Chondrocyte (in vitro differentiated cells): ENCODE results near the gene SRP68. TPM values are rescaled to one million over a fixed set of nuclear protein-coding genes. Genes with fewer than 3 reads are reported as not detected.

Experiments used
- DNase-seq: peaks from one replicate; pipeline ENCODE4 v3.0.0; 2021; ENCODE audit warnings: mixed read lengths, low spot score
- H3K27ac Mint-ChIP-seq: one replicate; pipeline ENCODE4 v1.8.0; 2021; ENCODE audit warnings: mild to moderate bottlenecking, moderate library complexity, mixed read lengths; ENCODE audit not compliant: unreplicated experiment
- H3K27me3 Mint-ChIP-seq: 2 replicates; pipeline ENCODE4 v1.8.0; 2021; ENCODE audit warnings: low read depth, mixed read lengths
- H3K36me3 Mint-ChIP-seq: 2 replicates; pipeline ENCODE4 v1.8.0; 2021; ENCODE audit warnings: low read depth, mixed read lengths
- H3K4me1 Mint-ChIP-seq: 2 replicates; pipeline ENCODE4 v1.8.0; 2021; ENCODE audit warnings: low read depth, mild to moderate bottlenecking, mixed read lengths
- H3K4me3 Mint-ChIP-seq: one replicate; pipeline ENCODE4 v1.8.0; 2021; ENCODE audit warnings: mild to moderate bottlenecking, moderate library complexity, mixed read lengths; ENCODE audit not compliant: unreplicated experiment
- H3K9me3 Mint-ChIP-seq: 2 replicates; pipeline ENCODE4 v1.8.0; 2021; ENCODE audit warnings: low read depth, mixed read lengths
- CTCF ChIP-seq: fragments of 200-600 bp; sonication (generic); IDR thresholded peaks from 2 replicates; pipeline ENCODE4 v1.5.0; 2021; ENCODE audit warnings: antibody characterized with exemption, mild to moderate bottlenecking, moderate library complexity
- microRNA-seq: library from miRNA; unstranded; fragments of <30 nt; microRNA quantifications from one replicate; pipeline ENCODE4 v1.2.0, GENCODE V29; 2020; ENCODE audit warnings: borderline number of aligned reads
- total RNA-seq: library from RNA; stranded (reverse); gene quantifications from 3 replicates; pipeline ENCODE4 v1.2.1, GENCODE V29; 2021

Gene SRP68
- total RNA-seq, 1 donor from 2014 or later: 63.0 TPM

- TF ChIP-seq CTCF: no peak
- no peak overlapping the region for H3K4me3 Mint-ChIP-seq
- no peaks in the 10 kb centered on the region for H3K27me3 Mint-ChIP-seq
- H3K27ac Mint-ChIP-seq: no peak overlapping the region
- peak; percentile 37 for DNase-seq
- peaks cover 19% of the 10 kb centered on the region for H3K36me3 Mint-ChIP-seq
- no peaks in the 10 kb centered on the region for H3K9me3 Mint-ChIP-seq
- peaks cover 10% of the 10 kb centered on the region for H3K4me1 Mint-ChIP-seq
Measured at GRCh38 chr17:75995385-75995925, 76.9 kb downstream of the SRP68 start.

- Mint-ChIP-seq H3K9me3 (no peaks in the 10 kb centered on the region), H3K27ac (no peak overlapping the region), H3K36me3 (peaks cover 20% of the 10 kb centered on the region), H3K4me3 (no peak overlapping the region), H3K4me1 (peaks cover 10% of the 10 kb centered on the region), H3K27me3 (no peaks in the 10 kb centered on the region)
- peak; percentile 36 for DNase-seq
- TF ChIP-seq CTCF: no peak
Measured at GRCh38 chr17:75994802-75995370, 77.4 kb downstream of the SRP68 start.

GRCh38 chr17:75991396-75991795 lies 80.9 kb downstream of the SRP68 start:
- no peaks in the 10 kb centered on the region for H3K4me1 Mint-ChIP-seq
- TF ChIP-seq CTCF: no peak
- H3K4me3 Mint-ChIP-seq: no peak overlapping the region
- H3K27me3 Mint-ChIP-seq: no peaks in the 10 kb centered on the region
- no peaks in the 10 kb centered on the region for H3K9me3 Mint-ChIP-seq
- DNase-seq: peak; percentile 65
- peaks cover 18% of the 10 kb centered on the region for H3K36me3 Mint-ChIP-seq
- H3K27ac Mint-ChIP-seq: no peak overlapping the region

Small RNA genes lying within 50 kb of the gene (microRNA-seq; reads per million reads assigned to microRNA genes)
- 1.7 reads per million for gene MIR6868

Other genes starting within 250 kb of the SRP68 start
- gene UNC13D, start 228.1 kb downstream of the SRP68 start, total RNA-seq: 1.1 to 3.1 TPM (median 1.5 TPM) in 3 replicates
- 45.0 to 62.5 TPM (median 56.5 TPM) in 3 replicates for gene WBP2, start 217.2 kb downstream of the SRP68 start, total RNA-seq
- gene TRIM47, start 193.9 kb downstream of the SRP68 start, total RNA-seq: 33.9 to 50.6 TPM (median 46.3 TPM) in 3 replicates
- gene TRIM65, start 175.6 kb downstream of the SRP68 start, total RNA-seq: 25.2 to 27.1 TPM (median 27.0 TPM) in 3 replicates
- gene MRPL38, start 167.6 kb downstream of the SRP68 start, total RNA-seq: 47.4 to 53.3 TPM (median 49.8 TPM) in 3 replicates
- 6.7 to 19.8 TPM (median 7.5 TPM) in 3 replicates for gene FBF1, start 131.5 kb downstream of the SRP68 start, total RNA-seq
- gene ACOX1, start 93.4 kb downstream of the SRP68 start, total RNA-seq: 50.2 to 63.3 TPM (median 52.3 TPM) in 3 replicates
- 17.1 to 22.2 TPM (median 21.8 TPM) in 3 replicates for gene TEN1, start 93.3 kb downstream of the SRP68 start, total RNA-seq
- 6.3 to 7.1 TPM (median 6.7 TPM) in 3 replicates for gene CDK3, start 71.7 kb downstream of the SRP68 start, total RNA-seq
- not detected in 3 replicates for gene EVPL, start 45.2 kb downstream of the SRP68 start, total RNA-seq
- gene GALR2, start 2.3 kb upstream of the SRP68 start, total RNA-seq: not detected in 3 replicates
- gene ZACN, start 6.7 kb upstream of the SRP68 start, total RNA-seq: not detected in 3 replicates
- gene EXOC7, start 31.3 kb upstream of the SRP68 start, total RNA-seq: 129 to 180 TPM (median 131 TPM) in 3 replicates
- 0.12 TPM in 1 of 3 replicates, not detected in the others for gene FOXJ1, start 68.7 kb upstream of the SRP68 start, total RNA-seq
- gene RNF157, start 168.0 kb upstream of the SRP68 start, total RNA-seq: 1.1 to 1.5 TPM (median 1.4 TPM) in 3 replicates
- 6.7 to 14.1 TPM (median 13.2 TPM) in 3 replicates for gene UBALD2, start 192.8 kb upstream of the SRP68 start, total RNA-seq
- gene QRICH2, start 235.8 kb upstream of the SRP68 start, total RNA-seq: 4.7 to 5.2 TPM (median 5.0 TPM) in 3 replicates